ENCODE data around the gene SUMO4.

Gene SUMO4

DNA sequence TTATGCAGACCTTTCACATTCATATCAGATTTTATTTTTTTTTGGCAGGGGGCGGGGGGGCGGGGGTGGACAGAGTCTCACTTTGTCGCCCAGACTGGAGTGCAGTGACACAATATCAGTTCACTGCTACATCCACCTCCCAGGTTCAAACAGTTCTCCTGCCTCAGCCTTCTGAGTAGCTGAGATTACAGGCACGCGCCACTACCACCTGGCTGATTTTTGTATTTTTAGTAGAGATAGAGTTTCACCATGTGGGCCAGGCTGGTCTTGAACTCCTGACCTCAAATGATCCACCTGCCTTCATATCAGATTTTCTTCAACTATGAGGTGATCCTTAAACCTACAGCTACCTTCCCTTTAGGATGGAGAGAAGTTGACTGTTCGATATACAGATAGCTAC is 8.0 kb upstream of the SUMO4 start:
- no peak for DNase-seq

DNA sequence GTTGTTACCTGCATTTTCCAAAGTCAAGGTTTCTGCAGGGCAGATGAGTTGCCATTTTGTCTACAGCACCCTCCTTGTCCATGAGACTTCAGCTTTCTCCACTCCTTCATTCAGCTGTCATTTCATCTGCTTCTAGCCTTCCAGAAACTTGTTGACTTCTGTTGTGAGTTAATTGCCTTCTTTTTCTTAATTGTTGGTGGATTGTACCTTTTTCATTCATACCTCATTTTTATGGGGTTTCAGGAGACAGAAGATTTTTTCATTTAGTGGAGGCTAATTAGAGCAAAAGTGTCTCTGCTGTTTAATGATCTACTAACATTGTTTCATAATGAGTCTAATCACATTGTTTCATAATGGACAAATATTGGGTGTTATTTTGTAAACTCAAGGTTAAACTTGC is 7.5 kb upstream of the SUMO4 start:
- DNase-seq: no peak

DNA sequence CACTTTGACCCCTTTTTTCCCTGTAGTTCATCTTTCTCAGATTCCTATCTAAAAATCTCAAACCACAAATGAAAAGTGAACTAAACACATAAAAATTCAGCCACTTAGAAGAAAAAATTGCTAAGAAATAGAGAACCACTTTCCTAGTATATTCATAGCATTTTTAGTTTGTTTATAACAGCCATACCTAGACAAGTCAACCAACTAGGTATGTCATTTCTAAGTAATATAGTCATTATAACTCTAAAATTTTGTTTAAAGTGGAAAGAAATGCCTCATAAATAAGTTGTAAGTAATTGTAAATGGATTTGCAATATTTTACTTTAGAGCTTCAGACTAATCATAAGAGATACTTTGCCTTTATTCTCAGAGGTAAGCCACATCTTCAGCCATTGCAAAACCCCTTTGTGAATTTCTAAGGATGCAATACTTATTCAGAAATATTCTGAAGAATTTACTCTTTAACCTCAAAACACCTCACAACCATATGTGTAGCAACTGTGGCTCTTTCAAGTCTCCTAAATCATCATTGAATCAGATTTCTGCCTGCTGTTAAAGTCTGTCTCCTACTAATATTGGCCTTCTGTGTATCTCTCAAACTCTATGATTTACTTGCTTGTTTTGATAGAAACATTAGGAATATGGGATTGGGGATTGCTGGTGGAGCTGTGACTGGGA is 6.9 kb upstream of the SUMO4 start:
- no peak for DNase-seq

DNA sequence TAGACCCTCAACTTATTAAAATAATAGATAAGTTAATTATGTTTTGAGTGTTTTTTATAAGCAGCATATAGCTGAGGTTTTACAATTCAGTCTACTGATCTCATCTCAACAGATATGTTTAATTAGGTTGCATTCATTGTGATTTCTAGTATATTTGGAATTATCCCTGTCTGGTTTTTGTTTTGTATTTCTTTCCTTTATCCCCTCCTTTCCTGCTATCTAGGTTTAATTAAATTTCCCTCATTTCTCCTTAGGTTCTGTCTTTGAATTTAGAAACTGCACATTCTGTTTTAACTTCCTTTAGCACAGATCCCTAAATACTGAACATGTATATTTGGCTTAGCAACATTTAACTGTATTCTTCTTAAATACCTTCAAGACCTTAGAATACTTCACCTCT is 4.9 kb upstream of the SUMO4 start:
- no peak for DNase-seq

DNA sequence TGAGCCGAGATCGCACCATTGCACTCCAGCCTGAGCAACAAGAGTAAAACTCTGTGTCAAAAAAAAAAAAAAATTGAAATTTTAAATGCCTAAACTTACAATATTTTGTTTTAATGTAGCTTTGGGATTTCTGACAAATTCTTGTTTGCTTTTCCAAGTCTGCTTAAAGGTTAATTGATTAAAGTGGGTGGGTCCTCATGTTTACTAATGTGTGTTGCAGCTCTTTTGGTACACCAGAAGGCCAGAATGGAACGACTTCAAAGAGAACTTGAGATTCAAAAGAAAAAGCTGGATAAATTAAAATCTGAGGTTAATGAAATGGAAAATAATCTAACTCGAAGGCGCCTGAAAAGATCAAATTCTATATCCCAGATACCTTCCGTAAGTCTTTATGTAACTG is 2.7 kb upstream of the SUMO4 start:
- DNase-seq: no peak

DNA sequence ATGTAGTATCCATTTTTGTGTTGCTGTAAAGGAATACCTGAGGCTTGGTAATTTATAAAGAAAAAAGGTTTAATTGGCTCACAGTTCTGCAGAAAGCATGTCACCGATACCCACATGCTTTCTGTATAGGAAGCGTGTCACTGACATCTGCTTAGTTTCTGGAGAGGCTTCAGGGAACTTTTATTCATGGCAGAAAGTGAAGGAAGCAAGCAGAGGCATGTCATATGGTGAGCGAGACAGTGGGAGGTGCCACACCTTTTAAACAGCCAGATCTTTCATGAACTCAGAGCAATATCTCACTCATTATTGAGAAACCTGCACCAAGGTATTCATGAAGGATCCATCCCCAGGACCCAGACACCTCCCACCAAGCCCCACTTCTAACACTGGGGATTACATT is 3.5 kb downstream of the SUMO4 start:
- DNase-seq: no peak

DNA sequence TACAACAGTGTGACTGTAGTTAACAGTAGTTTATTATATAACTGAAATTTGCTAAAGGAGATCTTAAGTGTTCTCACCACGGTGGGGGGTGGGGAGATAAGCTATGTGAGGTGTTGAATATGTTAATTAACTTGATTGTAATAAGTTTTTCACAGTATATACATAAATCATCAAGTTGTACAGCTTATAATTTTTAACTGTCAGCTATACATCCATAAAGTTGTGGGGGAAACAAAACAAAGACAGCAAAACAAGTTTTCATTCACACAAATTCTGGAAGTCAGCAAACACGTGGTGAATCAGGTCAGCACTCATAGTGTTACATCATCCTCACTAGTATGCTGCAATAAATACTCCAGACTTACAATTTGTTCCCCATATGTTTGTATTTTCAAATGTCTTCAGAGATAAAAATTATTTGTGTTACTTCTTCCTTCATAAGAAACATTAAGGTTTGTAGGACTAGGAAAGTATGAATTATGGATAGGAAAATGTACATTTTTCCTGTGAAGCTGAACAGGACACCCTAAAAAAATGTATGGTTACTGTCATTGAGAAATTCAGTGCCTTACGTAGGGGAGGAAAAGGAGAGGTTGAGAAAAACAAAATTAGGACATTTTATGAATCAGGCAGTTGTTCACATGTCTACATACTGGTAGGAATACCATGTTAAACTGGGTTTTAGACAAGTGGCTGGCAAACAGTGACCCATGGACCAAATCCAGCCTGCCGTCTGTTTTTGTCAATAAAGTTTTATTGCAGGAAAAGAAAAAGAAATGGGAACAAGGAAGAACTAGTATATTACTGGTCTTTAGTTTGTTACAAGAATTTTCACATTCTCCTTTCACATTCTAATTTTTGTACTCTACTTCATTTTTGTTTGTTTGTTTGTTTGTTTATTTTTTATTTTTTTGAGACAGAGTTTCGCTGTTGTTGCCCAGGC is 6.0 kb downstream of the SUMO4 start:
- DNase-seq: no peak

DNA sequence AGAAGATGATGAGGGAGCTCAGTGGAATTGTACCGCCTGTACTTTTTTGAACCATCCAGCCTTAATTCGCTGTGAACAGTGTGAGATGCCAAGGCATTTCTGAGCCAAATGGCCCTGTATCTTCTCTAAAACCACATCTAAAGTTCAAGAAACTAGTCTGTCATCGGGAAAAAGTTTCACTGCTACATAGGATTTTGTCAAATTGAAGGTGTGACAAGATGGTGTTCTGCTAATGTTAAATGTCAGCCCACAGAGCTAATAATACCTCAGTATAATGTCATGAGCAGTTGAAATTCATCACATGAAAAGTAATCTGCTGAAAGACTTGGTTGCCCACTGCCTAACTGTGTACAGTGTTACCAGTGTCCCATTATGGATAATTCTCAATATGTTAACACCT is 9.6 kb downstream of the SUMO4 start:
- DNase-seq: no peak

DNA sequence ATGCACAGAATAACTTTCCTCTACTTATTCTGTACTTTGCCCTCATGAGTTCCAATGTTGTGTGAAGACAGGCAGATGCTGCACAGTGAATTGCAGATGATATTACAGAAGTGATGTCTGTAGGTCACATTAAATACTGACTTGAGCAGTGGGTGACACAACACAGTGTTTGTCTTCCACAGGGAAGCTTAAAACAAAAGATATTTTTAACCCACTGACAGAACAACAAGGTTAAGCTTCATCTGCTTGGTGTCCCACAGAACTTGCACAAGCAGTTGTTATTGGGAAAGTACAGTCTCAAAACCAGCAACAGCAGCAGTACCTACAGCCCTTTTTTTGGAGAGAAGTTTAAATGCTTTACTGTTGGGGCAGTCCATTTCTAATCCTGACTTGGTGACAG is 10.5 kb downstream of the SUMO4 start:
- no peak for DNase-seq

DNA sequence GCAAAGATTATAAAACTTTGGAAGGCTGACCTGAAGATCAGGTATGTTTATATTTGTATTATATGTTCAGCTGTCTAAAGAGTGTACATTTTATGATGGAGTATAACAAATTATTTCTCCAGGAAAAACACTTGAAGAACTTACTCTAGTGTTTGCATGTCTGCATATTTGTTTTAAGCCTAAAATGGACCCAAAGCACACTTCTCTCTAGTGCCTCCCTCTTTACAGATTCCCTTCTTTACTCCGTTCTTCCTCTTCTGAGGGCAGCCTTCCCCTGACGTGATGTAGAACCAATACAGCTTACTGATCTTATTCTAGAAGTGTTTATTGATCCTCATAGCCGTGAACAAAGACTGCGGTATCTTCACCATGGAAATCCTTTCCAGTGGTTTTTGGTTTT is 13.9 kb downstream of the SUMO4 start:
- DNase-seq: no peak

DNA sequence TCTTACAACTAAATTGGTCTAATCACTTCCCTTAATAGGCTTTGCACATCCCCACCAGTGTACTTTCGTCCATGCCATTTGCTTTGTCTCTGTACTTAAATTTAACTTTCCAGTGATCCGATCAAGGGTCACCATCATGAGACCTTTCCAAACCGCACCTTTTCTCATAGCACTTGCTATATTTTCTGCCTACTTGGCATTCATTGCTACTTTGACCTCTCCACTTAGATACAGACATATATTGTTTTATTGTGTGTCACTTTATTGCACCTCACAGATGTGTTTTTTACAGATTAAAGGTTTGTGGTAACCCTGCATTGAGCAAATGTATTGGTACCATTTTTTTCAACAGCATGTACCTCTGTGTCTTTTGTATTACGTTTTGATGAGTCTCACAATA is 14.8 kb downstream of the SUMO4 start:
- DNase-seq: no peak

DNA sequence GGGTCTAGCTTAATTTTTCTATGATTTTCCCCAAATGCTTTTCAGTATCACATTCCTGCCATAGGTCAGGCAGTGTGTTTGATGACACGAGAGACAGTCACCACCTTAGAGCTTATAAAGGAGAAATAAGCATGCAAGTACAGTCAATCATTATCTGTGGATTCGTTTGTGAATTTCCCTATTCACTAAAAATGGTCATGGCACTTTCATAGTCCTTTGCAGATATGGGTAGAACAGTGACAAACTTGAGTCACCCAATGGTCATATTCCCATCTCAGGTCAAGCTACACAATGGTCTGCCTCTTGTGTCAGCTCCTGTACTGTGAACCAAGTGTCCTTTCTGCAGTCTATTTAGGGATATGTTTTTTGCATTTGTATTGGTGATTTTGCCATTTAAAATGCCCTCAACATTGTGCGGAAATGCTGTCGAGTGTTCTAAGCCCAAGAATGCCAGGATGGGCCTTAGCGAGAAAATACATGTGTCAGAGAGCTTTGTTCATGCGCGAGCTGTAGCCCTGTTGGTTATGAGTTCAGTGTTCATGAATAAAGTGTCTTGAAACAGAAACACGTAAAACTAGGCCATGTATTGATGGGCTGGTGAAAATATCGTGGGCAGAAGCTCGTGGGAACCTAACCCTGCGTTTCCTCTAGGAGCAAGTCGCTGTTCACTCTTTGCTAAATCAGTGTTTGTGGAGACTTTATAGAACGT is 19.8 kb downstream of the SUMO4 start:
- DNase-seq: no peak

DNA sequence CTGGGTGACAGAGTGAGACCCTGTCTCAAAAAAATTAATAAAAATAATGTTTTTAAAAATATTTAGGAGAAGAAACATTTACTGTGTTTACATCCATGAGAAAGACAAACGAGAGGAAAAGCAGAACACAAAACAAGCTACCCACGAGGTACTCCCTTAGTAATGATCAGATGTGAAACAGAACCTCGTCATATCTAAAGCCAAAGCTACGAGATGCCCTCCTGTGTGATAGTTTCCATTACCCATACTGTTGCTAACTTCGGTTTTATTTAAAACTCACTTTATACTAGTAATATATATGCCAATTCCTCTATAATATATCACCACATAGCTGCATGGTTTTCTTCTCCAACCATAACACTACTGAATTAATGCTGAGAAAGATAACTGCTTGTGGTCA is 21.1 kb downstream of the SUMO4 start:
- DNase-seq: no peak

DNA sequence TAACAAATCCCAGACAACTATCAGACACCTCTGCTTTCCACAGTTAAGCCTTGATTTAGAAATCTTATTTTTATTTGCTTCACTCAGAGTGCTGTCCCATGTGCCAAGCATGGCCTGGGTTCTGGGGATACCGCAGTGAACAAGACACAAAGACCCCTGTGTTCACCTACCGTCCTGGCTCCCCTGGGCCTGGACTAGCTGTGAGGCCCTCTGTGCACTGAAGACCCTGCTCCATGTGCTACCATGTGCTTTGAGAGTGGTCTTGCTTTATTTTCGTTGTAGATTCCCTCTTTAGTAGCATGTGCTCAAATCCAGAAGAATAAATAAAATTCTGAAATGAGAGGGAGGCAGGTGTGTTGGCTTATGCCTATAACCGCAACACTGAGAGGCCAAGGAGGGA is 22.5 kb downstream of the SUMO4 start:
- DNase-seq: no peak

DNA sequence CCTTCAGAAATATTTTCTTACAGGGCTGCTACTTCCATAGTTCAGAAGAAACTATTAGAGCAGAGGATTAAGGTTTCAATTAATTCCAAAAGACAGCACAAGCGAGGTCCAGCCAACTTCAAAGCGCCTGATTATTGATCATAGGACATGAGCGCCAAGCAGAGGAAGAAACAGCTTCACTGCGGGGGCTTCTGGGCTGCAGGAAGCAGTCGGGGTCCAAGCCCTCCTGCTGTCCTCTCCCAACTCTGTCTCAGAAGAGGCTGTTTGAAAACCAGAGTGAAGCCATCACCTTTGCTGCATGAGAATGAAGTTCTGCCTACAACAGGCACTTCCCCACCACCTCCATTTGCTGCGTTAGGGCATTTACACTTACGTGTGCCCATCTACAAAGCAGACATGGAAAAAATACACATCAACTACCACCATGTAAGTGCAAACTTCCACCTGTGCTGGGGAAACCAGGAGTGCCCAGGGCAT is 23.9 kb downstream of the SUMO4 start:
- DNase-seq: no peak

DNA sequence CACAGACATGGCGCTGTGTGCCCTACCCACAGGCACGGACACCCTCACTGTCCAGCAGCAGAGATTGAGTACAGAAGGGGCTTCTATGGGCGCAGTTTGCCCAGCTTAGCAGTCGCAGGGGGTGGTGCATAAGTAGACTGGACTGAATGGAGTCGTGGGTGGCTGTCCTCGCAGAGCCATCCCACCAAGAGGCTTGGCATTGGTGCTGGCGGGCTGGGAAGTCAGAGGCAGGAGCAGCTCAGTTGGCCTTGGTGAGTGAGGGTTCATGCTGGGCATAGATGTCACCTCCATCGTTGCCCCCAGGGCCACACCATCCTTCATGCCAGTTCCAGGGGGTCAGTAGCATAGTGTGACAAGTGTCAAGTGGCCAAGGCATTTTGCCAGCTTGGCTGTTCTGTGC is 25.2 kb downstream of the SUMO4 start:
- no peak for DNase-seq

DNA sequence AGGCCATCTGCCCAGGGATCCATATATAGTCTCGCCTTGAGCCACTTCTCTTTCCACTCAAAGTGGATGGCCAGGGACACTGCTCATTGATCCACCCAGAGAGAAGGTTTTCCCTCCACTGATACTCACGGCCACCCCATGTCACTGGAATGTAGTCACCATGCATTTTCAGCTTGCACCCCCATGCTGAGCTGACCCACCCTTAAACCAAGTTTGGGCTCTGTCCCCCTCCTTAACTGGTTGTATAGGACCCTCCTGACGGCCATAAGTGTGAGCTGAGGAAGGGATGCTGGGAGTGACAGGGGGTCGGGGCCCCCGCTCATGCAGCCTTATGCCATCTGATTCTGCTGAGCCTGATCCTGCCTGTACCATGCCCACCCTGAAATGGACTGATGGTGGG is 25.7 kb downstream of the SUMO4 start:
- DNase-seq: no peak

DNA sequence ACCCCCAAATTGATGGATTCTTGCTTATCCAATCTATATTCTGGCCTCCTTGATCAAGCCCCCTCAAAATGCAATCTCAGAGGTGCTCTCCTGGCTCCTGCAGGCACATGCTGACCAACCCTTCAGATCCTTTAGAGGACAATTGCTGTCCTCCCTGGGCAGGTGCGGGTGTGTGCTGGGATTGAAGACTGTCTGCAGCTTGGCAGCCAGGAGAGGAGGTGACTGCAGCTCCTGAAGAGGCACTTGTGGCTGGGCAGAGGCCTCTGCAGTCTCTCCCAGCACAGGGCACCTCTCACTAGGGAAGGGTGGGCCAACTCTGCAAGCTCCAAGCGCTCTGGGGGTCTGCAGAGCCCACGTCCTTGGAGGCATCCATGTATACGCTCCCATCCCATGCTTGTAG is 28.5 kb downstream of the SUMO4 start:
- DNase-seq: no peak

DNA sequence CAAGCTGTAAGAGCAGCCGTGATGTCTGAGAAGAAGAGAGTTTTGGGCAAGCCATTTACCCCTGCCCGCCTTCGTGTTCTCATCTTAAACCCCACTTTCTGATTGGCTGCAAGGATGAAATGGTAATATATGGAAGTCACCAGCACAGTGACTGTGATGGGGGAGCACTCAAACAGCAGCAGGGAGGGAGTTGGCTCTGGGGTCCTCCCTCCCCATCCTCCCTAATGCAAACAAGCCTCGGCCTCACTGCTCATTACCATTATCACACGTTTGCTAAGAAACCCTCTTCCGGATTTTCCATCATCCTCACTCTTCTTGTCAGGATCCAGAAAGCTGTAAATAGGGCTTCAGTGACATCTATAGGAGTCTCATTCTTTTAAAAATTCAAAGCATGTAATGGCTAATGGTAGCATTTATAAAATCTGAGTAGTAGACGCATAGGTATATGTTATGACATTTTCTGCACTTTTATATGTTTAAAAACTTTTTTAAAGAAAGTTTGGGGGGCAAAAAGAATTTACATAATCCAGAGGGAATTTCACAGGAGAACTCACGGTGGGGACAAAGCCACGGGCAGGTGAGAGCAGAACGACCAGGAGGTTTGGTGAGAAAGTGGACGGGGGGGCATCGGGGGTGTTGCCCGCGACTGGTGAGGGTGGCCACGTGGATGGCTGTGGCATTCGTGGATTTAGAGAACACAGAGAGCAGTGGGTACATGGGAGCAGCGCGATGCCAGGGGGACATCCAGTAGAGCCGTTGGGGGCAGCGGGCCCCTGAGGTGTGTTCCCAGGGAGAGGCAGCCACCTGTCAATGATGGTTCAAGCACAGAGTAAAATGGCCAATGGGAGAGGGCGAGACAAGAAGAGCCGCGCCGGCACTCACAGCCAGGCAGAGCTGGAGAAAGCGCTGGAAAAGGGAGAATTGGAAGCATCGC is 29.6 kb downstream of the SUMO4 start:
- no peak for DNase-seq

DNA sequence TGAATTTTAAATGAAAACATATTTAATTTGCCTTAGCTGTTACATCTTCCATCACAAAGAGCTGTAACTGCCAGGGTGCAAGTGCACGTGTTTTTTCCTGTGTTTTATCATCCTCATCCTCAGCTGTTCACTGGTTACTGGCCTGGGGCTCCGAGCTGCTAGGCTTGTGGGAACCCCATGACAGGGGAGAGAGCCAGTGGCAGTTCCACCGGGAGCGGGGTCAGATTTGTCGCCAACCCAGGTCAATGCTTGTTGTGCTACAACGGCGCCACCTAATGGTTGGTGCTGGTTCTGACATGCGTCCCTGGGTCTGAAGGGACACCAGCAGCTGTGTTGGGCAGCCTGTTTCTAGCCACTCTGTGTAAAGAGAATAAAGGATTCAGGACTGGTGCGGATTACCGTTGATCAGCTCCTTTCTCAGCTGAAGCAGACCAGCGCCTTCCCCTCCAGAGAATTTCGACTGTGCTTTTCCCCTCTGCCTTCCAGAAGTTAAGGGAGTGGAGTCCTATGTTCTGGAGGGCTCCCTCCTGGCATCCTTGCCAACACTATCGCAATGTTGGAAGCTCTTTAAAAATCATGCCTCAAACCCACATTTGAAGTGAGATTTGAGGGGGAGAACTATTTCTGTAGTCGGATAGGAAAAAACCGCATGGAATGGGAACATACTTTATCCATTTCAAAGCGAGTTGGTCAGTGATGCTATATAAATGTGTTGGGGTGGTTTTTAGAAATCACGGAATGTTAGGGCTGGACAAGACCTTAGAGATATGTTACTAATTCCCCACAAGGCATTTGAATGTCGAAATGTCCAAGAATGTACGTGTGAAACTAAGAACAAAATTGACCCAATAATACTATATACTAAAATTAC is 32.1 kb downstream of the SUMO4 start:
- DNase-seq: peak; percentile 84

DNA sequence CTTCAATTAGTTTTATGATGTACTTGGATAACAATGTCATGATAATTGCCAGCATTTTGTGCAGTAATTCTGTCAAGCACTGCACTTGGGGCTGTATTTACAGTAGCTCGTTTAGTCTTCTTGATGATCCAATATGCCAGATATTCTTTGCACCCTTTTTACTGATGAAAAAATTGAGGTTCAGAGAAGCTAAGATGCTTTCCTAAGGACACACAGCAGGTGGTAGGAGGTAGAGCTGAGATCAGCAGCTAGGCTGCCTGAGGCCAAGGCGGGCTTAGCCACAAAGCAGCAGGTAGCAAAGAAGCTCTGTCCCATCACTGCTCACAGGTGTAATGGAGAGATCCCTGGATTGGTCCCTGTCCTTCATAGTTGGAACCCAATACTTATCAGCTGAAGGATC is 33.3 kb downstream of the SUMO4 start:
- DNase-seq: no peak

DNA sequence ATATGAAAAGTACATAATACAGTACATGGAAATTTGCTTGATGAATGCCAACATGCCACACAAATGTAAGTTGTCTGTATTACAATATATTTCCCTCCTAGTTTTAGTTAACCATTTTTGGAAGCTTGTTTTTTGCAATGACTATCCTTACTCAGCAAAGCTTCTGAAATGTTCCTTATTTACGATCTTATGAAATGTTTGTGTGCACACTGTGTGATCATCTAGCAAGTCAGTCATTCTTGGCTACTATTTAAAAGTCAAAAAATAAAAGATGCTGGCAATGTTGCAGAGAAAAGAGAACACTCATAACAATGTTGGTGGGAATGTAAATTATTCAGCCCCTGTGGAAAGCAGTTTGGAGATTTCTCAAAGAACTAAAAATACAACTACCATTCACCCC is 33.8 kb downstream of the SUMO4 start:
- no peak for DNase-seq
